A549 (cell line): ENCODE results near the gene USP22. TPM values are rescaled to one million over a fixed set of nuclear protein-coding genes. Genes with fewer than 3 reads are reported as not detected.

Experiments used
- ATAC-seq, 2 experiments: fragments of 200-7000 bp in 1 of 2; fragments of >200 bp in 1 of 2; cut with Nextera tagmentation in 1 of 2; cut with Tn5 transposase in 1 of 2; 3 replicates each; pipeline versions ENCODE4 v1.8.0 to v1.9.1; 2018 to 2020; ENCODE audit warnings: mild to moderate bottlenecking in 1 of 2, moderate library complexity in 1 of 2
- CTCF ChIA-PET: fragments of 300-600 bp; sonication (Branson Sonifier 250); formaldehyde crosslinking; extraction: SDS; loops from one replicate; lab custom pipeline; 2021; ENCODE audit warnings: antibody characterized with exemption, inconsistent platforms; lab: Yijun Ruan, JAX
- POLR2A ChIA-PET: fragments of 350-600 bp; formaldehyde crosslinking; extraction: SDS; loops from one replicate; lab custom pipeline; 2021; ENCODE audit warnings: antibody characterized with exemption, inconsistent platforms; lab: Yijun Ruan, JAX
- DNase-seq, 2 experiments: peaks; one replicate each; pipeline versions ENCODE4 v3.0.0 to v3.0.0-alpha.2; 2011 to 2016; ENCODE audit warnings: low read depth in 1 of 2, low spot score in 1 of 2
- FAIRE-seq: peaks from 2 replicates; lab custom pipeline; 2011; peaks lifted over from hg19 to GRCh38; lab: Jason Lieb, UNC
- H3K27ac ChIP-seq, 2 experiments: fragments of >200 bp; sonication (Bioruptor Twin); formaldehyde crosslinking; 3 replicates each; pipeline ENCODE4 v1.5.1; 2016 to 2017
- H3K4me1 ChIP-seq: fragments of >200 bp; sonication (Bioruptor Twin); formaldehyde crosslinking; 3 replicates; pipeline ENCODE4 v1.6.1; 2016
- H3K4me2 ChIP-seq: fragments of >200 bp; sonication (Bioruptor Twin); formaldehyde crosslinking; 3 replicates; pipeline ENCODE4 v1.6.1; 2016
- H3K4me3 ChIP-seq: fragments of >200 bp; sonication (Bioruptor Twin); formaldehyde crosslinking; 3 replicates; pipeline ENCODE4 v1.5.1; 2016
- H3K9me3 ChIP-seq: fragments of >200 bp; sonication (Bioruptor Twin); formaldehyde crosslinking; 3 replicates; pipeline ENCODE4 v1.6.1; 2016
- BHLHE40 ChIP-seq: IDR thresholded peaks from 2 replicates; pipeline ENCODE4 v1.6.1; 2012; ENCODE audit warnings: low read depth, low read length, inconsistent platforms
- CBX8 ChIP-seq: fragments of 200-600 bp; sonication (generic); IDR thresholded peaks from 2 replicates; pipeline ENCODE4 v1.6.1; 2016
- CEBPB ChIP-seq, 2 experiments: fragments of >200 bp in 1 of 2; sonication (Bioruptor Twin) in 1 of 2; formaldehyde crosslinking in 1 of 2; IDR thresholded peaks; 2 replicates each; pipeline ENCODE4 v1.6.1; 2012 to 2016
- EHF ChIP-seq: fragments of 250-450 bp; sonication (Bioruptor Pico); IDR thresholded peaks from 2 replicates; pipeline ENCODE4 v1.5.0; 2020; ENCODE audit warnings: mild to moderate bottlenecking
- EHMT2 ChIP-seq: fragments of 200-600 bp; sonication (generic); IDR thresholded peaks from 2 replicates; pipeline ENCODE4 v1.6.1; 2016; ENCODE audit warnings: antibody characterized with exemption, low read depth, mild to moderate bottlenecking, moderate library complexity
- FOSB ChIP-seq: fragments of 250-450 bp; sonication (Bioruptor Pico); IDR thresholded peaks from 2 replicates; pipeline ENCODE4 v1.5.0; 2020; ENCODE audit warnings: mild to moderate bottlenecking, moderate library complexity
- FOXS1 ChIP-seq: fragments of 250-450 bp; sonication (Bioruptor Pico); IDR thresholded peaks from 2 replicates; pipeline ENCODE4 v1.5.0; 2020; ENCODE audit warnings: mild to moderate bottlenecking, moderate library complexity
- HDAC2 ChIP-seq: fragments of 200-600 bp; sonication (generic); IDR thresholded peaks from 2 replicates; pipeline ENCODE4 v1.6.1; 2016
- HEYL ChIP-seq: fragments of 250-450 bp; sonication (Bioruptor Pico); IDR thresholded peaks from 2 replicates; pipeline ENCODE4 v1.8.0; 2021; ENCODE audit warnings: mild to moderate bottlenecking, moderate library complexity
- HOXB13 ChIP-seq: fragments of 250-450 bp; sonication (Bioruptor Pico); IDR thresholded peaks from 2 replicates; pipeline ENCODE4 v1.5.0; 2020; ENCODE audit warnings: low read depth, mild to moderate bottlenecking, moderate library complexity
- KDM1A ChIP-seq: fragments of 200-600 bp; sonication (generic); IDR thresholded peaks from 2 replicates; pipeline ENCODE4 v1.6.1; 2016; ENCODE audit warnings: low read depth, mild to moderate bottlenecking
- PHF8 ChIP-seq: fragments of 200-600 bp; sonication (generic); IDR thresholded peaks from 2 replicates; pipeline ENCODE4 v1.6.1; 2016; ENCODE audit warnings: low read depth, mild to moderate bottlenecking, antibody characterized with exemption, moderate library complexity, borderline replicate concordance
- POLR2A ChIP-seq: IDR thresholded peaks from 2 replicates; pipeline ENCODE4 v1.6.1; 2012; ENCODE audit warnings: mild to moderate bottlenecking, low read length
- REST ChIP-seq: fragments of 200-600 bp; sonication (generic); IDR thresholded peaks from 2 replicates; pipeline ENCODE4 v1.6.1; 2016; ENCODE audit warnings: antibody characterized with exemption, mild to moderate bottlenecking, moderate library complexity
- SMC3 ChIP-seq: fragments of >200 bp; sonication (Bioruptor Twin); formaldehyde crosslinking; IDR thresholded peaks from 3 replicates; pipeline ENCODE4 v1.6.1; 2018; ENCODE audit warnings: inconsistent platforms
- SREBF2 ChIP-seq: fragments of 450-650 bp; IDR thresholded peaks from 2 replicates; pipeline ENCODE4 v1.6.1; 2014; ENCODE audit warnings: mild to moderate bottlenecking, moderate library complexity
- USF2 ChIP-seq: fragments of 450-650 bp; IDR thresholded peaks from 2 replicates; pipeline ENCODE4 v1.6.1; 2014; ENCODE audit warnings: antibody characterized with exemption
- ZSCAN20 ChIP-seq: fragments of 250-450 bp; sonication (Bioruptor Pico); IDR thresholded peaks from 2 replicates; pipeline ENCODE4 v1.8.0; 2022; ENCODE audit warnings: mild to moderate bottlenecking, moderate library complexity
- WGBS: methylation state at CpG from one replicate; pipeline ENCODE4 v1.1.6; 2017; ENCODE audit errors: missing lambda C conversion rate; 5-methylcytosine and 5-hydroxymethylcytosine counted together
- polyA plus RNA-seq, 4 experiments: library from polyadenylated mRNA; depleted of rRNA in 3 of 4; stranded (reverse); fragments of >200 nt; fragmentation: RNase III in 1 of 4; extraction: RNeasy Plus Mini Kit Qiagen cat#74134 plus additional on column Dnase treatment in 1 of 4; gene quantifications; 2 replicates in 3 of 4; 3 replicates in 1 of 4; pipeline ENCODE4 v1.2.3, GENCODE V29; 2011 to 2017
- TF ChIP-seq, protein P1 (sequence below): IDR thresholded peaks from 2 replicates; pipeline ENCODE4 v1.6.1; 2012

The USP22 gene
- polyA plus RNA-seq, 2 of the 4 experiments (the other 2 are of a cell fraction), result 130 to 293 TPM

DNA sequence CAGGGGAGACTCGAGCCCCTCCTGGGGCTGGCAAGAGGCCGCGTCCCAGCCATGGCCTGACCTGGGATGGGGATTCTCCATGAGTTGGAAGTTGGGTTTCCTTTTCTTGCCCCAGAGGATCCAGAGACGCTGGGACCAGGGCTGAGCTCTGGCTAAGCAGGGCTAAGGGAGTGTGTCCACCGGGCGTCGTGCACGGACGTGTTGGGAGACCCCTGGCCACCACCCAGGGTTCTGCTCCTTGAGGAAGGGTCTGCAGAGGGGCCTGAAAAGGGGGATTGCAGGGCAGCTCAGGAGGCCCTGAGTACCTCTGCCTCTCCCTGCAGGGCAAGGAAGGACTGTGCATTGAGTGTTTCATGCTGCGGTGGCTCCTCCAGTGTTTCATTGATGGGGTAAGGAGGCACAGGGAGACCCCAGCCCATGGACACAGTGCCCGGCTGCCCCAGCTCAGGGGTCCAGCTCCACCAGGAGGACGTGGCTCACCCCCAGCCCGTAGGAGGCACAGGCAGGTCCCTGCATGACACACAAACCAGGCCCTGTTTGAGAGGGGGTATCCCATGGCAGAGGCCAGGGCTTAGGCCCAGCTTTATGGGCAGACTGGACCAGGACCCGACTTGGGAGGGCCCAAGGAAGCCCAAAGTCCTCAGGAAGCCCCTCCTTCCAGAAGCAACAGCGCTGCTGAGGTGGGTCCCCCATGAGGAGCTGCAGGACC is 47.5 kb downstream of the USP22 start (continued):
- TF ChIP-seq ZSCAN20 (no peak), BHLHE40 (no peak)

DNA sequence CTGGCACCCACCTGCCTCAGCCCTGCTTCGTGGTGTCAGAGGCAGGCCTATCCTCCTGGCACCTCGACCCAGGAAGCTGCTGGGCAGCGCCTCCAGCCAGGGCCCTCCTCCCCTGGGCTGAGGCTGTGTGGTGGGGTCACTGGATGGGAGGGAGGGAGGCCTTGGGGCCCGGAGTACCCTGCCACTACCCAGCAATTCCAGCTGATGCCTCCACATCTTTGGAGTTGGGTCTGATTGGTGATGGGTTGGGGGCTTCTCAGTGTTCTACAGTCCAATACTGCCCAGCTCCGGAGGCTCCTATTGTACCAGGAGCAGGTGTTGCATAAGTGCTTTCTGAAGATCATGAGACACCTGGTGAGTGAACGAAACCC is 48.0 kb downstream of the USP22 start:
- Histone ChIP-seq H3K9me3 (no peaks in the 10 kb centered on the region), H3K4me1 (peaks cover 5% of the 10 kb centered on the region; the same call in 2 of the 3 replicates), H3K4me3 (no peak overlapping the region), H3K4me2 (no peak overlapping the region), H3K27ac (no peak overlapping the region)
- TF ChIP-seq FOXS1 (CRISPR knock-in tag) (no peak), SREBF2 (no peak), CEBPB (IDR thresholded peaks at IDR 0.05) (no peak), USF2 (no peak), HOXB13 (no peak), EHF (CRISPR knock-in tag) (no peak), HDAC2 (no peak), REST (no peak), HEYL (CRISPR knock-in tag) (no peak), ZSCAN20 (no peak), CBX8 (no peak), KDM1A (no peak), EHMT2 (no peak), SMC3 (no peak), PHF8 (no peak)
- TF ChIP-seq, protein P1, sequence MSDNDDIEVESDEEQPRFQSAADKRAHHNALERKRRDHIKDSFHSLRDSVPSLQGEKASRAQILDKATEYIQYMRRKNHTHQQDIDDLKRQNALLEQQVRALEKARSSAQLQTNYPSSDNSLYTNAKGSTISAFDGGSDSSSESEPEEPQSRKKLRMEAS, result no peak
- 70% methylated on average over 6 of the region's 6 CpGs for WGBS
- POLR2A ChIA-PET, result no interaction called here
- CTCF ChIA-PET, result interaction anchor here (0.6 to 4.0 kb wide), 8 partner anchors 10 to 193 kb away, joined by 3 to 36 read pairs (median 12); no protein-coding TSS in a partner anchor
- DNase-seq (no peak), FAIRE-seq (no peak), ATAC-seq (no peak)

DNA sequence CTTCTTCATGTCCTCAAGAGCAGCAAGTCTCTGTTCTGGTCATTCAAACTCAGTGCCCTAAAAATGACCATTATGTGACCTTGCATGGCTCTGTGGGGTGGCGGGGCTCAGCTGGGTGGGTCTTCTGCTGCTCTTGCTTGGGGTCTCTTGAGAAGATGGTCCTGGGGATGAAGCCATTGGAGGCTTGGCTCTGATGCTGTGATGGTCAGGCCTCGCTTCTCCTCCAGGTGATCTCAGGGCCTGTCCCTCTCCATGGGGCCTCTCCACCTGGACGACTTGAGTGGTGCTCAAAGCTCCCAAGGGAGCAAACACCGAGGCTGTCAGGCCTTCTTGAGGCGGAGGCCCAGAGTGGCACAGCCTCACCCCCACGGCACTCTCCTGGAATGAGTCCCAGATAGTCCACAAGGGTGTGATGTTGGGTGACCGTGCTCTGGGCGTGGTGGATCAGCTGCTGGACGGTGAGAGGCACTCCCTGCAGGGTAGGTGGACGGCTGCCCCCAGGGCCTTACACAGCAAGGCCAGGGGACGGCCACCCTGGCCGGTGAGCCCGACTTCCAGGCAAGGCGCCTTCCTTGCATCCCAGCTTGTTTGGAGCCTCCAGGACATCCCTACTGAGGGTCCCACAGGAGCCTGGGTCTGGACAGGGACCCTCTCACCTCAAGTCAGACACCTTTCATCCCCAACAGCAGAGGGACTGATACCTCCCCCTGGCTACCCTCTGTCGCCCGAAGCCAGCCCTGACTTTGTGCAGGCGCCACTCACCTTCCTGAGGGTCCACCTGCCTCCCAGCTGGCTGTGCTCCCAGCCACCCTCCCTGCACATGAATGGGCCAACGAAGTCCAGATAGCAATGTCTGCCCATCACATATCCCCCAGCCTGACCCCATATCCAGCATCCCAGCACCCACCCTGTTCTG is 48.7 kb downstream of the USP22 start:
- H3K27ac ChIP-seq, result no peak overlapping the region
- DNase-seq, result no peak
- no peak for ATAC-seq
- no peaks in the 10 kb centered on the region for H3K9me3 ChIP-seq
- H3K4me1 ChIP-seq, result 0 out of 3 replicates have a peak, but pooled peaks cover 4% of the 10 kb centered on the region
- 70% methylated on average over 14 of the region's 18 CpGs for WGBS
- no peak overlapping the region for H3K4me2 ChIP-seq
- no peak for FAIRE-seq
- H3K4me3 ChIP-seq, result no peak overlapping the region
- POLR2A ChIA-PET, result interaction anchor here (1.4 kb wide), 1 partner anchor 49 kb away, joined by 6 read pairs; the partner anchor contains the start of gene USP22
- CTCF ChIA-PET, result interaction anchor here (0.6 to 4.0 kb wide), 23 partner anchors 8 to 192 kb away, joined by 3 to 36 read pairs (median 8); partner anchors contain the start of gene USP22
- TF ChIP-seq KDM1A, result no peak
- TF ChIP-seq FOSB, result no peak
- TF ChIP-seq POLR2A, result peak; percentile 12; the same call in 1 of the 2 replicates
